IPS-18a (cell line): ENCODE measurements around the gene FEV.

Experiments used
- H3K27ac ChIP-seq: one replicate; pipeline ENCODE4 v1.5.1; 2013; ENCODE audit warnings: low read length
- H3K27me3 ChIP-seq: one replicate; pipeline ENCODE4 v1.6.1; 2013; ENCODE audit warnings: mild to moderate bottlenecking, low read length; ENCODE audit not compliant: control insufficient read depth, insufficient read depth
- H3K36me3 ChIP-seq: one replicate; pipeline ENCODE4 v1.6.1; 2013; ENCODE audit warnings: low read depth, low read length; ENCODE audit not compliant: control insufficient read depth
- H3K4me1 ChIP-seq: one replicate; pipeline ENCODE4 v1.6.1; 2013; ENCODE audit warnings: low read depth, low read length; ENCODE audit not compliant: control insufficient read depth
- H3K4me3 ChIP-seq: one replicate; pipeline ENCODE4 v1.5.1; 2013; ENCODE audit warnings: low read length
- H3K9ac ChIP-seq: one replicate; pipeline ENCODE4 v1.6.1; 2013; ENCODE audit warnings: mild to moderate bottlenecking, low read length, moderate library complexity
- H3K9me3 ChIP-seq: one replicate; pipeline ENCODE4 v1.6.1; 2013; ENCODE audit warnings: low read depth, low read length; ENCODE audit not compliant: control insufficient read depth

Gene FEV

DNA sequence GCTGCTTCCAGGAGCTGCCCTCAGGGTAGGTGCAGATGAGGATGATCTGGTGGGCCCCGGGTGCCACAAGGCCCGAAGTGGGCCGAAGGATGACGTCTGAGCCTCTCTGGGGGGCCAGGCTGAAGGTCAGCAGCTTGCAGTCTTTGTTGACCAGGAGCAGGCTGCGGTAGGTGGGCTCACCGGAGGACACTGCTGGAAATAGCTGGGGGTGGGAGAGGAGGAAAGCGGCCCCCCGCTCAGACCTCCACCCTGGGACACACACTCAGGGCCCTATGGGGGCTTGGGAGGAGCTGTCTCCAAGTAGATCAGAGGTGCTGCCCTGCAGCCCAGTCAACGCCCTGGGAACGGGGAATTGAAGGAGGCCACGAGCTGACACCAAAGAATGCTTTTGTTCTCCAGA is 39.1 kb upstream of the FEV start:
- H3K9me3 ChIP-seq = no peaks in the 10 kb centered on the region
- H3K4me3 ChIP-seq = no peak overlapping the region
- H3K9ac ChIP-seq = no peak overlapping the region
- H3K36me3 ChIP-seq = no peaks in the 10 kb centered on the region
- no peaks in the 10 kb centered on the region for H3K27me3 ChIP-seq
- no peak overlapping the region for H3K27ac ChIP-seq
- H3K4me1 ChIP-seq = no peaks in the 10 kb centered on the region

- no peaks in the 10 kb centered on the region for H3K9me3 ChIP-seq
- H3K27ac ChIP-seq = no peak overlapping the region
- H3K27me3 ChIP-seq = no peaks in the 10 kb centered on the region
- H3K4me1 ChIP-seq = no peaks in the 10 kb centered on the region
- no peaks in the 10 kb centered on the region for H3K36me3 ChIP-seq
- no peak overlapping the region for H3K9ac ChIP-seq
- H3K4me3 ChIP-seq = no peak overlapping the region
Observed at GRCh38 chr2:219023045-219023605, 38.1 kb upstream of the FEV start.

DNA sequence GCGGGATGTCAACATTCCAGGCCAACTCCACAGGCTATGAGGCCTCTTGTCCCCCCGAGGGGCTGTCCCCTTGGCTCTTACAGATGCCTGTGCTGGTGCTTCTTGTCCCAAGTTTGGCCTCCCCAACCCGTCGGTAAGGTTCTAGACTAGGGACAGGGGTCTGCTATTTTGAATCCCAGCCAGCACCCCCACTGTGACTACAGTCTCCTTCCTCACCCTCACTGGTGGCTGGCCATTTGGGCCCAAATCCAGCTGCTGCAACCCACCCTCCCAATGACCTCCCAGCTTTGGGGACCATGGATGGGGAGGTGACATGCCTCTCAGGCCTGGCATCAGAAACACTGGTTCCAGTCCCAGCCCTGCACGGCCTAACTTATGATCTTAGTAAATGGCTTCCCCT is 37.6 kb upstream of the FEV start:
- H3K36me3 ChIP-seq = no peaks in the 10 kb centered on the region
- H3K27ac ChIP-seq = no peak overlapping the region
- H3K4me3 ChIP-seq = no peak overlapping the region
- H3K9me3 ChIP-seq = no peaks in the 10 kb centered on the region
- H3K4me1 ChIP-seq = no peaks in the 10 kb centered on the region
- H3K27me3 ChIP-seq = no peaks in the 10 kb centered on the region
- no peak overlapping the region for H3K9ac ChIP-seq

DNA sequence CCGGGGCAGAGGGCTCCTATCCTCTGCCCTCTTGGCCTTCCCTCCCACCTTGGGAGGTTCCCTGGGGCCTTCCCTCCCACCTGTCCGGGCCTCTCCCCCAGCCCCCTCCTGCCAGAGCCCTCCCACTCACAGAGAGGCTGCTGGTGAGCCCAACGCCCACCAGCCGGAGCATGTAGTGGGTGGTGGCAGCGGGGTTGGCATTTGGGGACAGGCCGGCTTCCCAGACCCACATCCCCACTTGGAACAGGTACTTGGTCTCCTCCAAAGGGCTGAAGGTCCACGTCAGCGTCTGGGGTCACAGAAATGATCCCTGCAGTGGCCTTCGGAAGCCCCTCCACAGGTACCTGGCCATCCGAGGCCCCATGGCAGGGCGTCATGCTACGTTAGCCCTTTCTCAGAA is 37.1 kb upstream of the FEV start:
- H3K27ac ChIP-seq = no peak overlapping the region
- H3K4me1 ChIP-seq = no peaks in the 10 kb centered on the region
- H3K4me3 ChIP-seq = no peak overlapping the region
- no peak overlapping the region for H3K9ac ChIP-seq
- H3K27me3 ChIP-seq = no peaks in the 10 kb centered on the region
- no peaks in the 10 kb centered on the region for H3K9me3 ChIP-seq
- no peaks in the 10 kb centered on the region for H3K36me3 ChIP-seq

GRCh38 chr2:219021591-219021990 is 36.6 kb upstream of the FEV start:
- Histone ChIP-seq H3K4me1 (no peaks in the 10 kb centered on the region), H3K27me3 (no peaks in the 10 kb centered on the region), H3K9ac (no peak overlapping the region), H3K4me3 (no peak overlapping the region), H3K36me3 (no peaks in the 10 kb centered on the region), H3K27ac (no peak overlapping the region), H3K9me3 (no peaks in the 10 kb centered on the region)

- no peaks in the 10 kb centered on the region for H3K27me3 ChIP-seq
- no peak overlapping the region for H3K4me3 ChIP-seq
- H3K9me3 ChIP-seq = no peaks in the 10 kb centered on the region
- no peak overlapping the region for H3K9ac ChIP-seq
- no peaks in the 10 kb centered on the region for H3K4me1 ChIP-seq
- H3K27ac ChIP-seq = no peak overlapping the region
- no peaks in the 10 kb centered on the region for H3K36me3 ChIP-seq
Observed at GRCh38 chr2:219020604-219021365, 35.8 kb upstream of the FEV start.

DNA sequence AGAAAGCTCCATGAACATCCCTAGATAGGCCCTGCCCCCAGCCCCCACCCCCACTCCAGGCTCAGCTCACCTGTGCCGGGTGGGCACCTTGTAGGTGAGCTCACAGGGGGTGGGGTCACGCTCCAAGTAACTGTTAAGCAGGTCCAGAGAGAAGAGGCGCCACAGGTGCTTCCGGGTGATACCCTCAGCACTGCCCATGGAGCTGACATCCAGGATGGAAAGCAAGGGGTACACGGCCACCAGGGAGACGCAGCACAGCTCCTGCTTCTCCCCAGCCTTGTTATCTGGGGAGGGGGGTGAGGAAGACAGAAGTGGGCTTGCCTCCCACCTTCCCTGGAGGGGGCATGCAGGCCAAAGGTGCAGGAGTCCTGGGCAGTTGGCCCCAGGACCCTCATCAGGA is 34.5 kb upstream of the FEV start:
- H3K4me1 ChIP-seq = no peaks in the 10 kb centered on the region
- no peak overlapping the region for H3K4me3 ChIP-seq
- no peaks in the 10 kb centered on the region for H3K9me3 ChIP-seq

DNA sequence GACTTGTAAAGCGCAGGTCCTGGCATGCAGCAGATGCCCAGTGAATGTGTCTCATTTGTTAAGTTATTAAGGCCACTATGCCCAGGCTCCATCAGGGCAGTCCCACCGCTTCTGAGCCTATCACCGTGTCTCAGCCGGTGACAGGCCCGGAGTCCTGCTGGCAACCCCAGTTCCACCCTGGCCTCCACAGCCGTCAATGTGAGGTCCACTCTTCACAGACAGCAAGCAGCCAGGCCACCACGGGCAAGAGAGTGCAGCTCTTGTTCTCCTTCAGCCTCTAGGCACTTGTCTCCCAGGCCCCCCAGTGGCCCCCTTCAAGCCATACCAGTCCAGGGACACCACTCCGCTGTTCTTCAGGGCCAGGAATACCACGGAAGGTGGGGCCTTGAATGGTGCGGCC is 33.7 kb upstream of the FEV start:
- no peaks in the 10 kb centered on the region for H3K9me3 ChIP-seq
- H3K4me1 ChIP-seq = no peaks in the 10 kb centered on the region
- H3K27me3 ChIP-seq = peaks cover 4% of the 10 kb centered on the region
- H3K4me3 ChIP-seq = no peak overlapping the region
- no peak overlapping the region for H3K27ac ChIP-seq
- H3K36me3 ChIP-seq = no peaks in the 10 kb centered on the region
- no peak overlapping the region for H3K9ac ChIP-seq

More for the DNA sequence above, 34.5 kb upstream of the FEV start:
- H3K36me3 ChIP-seq = no peaks in the 10 kb centered on the region
- no peak overlapping the region for H3K27ac ChIP-seq
- H3K9ac ChIP-seq = no peak overlapping the region
- H3K27me3 ChIP-seq = peaks cover 2% of the 10 kb centered on the region

DNA sequence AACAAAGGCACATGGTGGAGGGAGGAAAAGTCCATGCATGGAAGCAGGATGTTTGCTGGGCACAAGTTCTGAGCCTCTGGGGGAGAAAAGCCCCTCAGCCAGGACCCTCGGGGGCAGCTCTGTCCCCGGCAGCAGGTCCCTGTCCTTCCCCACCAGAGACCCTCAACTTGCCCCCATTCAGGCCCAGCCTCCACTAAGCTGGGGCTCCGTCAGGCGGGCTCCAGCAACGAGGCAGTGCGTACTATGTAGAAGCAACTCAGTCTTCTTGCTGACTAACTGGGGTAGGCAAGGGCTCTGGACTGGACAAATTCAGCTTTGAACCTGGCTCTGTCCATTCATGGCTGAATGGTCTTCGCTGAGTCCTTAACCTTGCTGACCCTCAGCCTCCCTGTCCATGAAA is 33.3 kb upstream of the FEV start:
- Histone ChIP-seq H3K27ac (no peak overlapping the region), H3K9me3 (no peaks in the 10 kb centered on the region), H3K4me1 (no peaks in the 10 kb centered on the region), H3K36me3 (no peaks in the 10 kb centered on the region), H3K4me3 (no peak overlapping the region), H3K9ac (no peak overlapping the region), H3K27me3 (peaks cover 4% of the 10 kb centered on the region)

DNA sequence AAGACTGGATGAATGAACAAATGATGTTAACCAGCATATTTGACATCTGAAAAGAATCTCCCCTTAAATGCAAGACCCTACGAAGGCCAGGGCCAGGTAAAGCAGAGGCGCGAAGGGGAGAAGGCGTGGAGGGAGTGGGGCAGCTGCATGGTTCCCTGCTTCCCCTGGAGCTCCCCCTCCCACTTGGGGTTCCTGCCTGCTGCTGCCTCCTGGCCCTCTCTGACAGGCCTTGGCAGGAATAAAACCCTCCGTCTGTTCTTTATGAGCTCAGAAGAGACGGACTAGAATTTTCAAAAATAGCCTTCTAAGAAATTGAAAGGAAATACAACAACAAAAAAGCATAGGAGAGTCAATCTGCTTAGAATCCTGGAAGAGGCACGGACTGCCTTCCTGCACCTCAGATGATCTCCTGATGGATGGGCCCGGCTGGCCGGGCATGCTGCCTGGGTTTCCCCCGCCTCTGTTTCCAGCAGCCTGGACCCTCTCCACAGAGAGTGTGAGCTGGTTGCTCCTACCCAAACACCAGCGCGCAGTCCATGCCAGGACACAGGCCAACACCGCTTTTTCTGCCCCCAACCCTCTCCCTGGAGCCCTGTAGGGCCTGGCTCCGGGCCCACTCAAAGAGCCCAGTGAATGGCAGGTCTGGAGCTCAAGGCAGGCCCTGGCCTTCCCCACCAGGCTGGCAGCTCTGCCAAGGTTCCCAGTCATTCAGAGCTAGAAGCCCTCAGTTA is 32.4 kb upstream of the FEV start:
- Histone ChIP-seq H3K36me3 (no peaks in the 10 kb centered on the region), H3K9ac (no peak overlapping the region), H3K4me1 (no peaks in the 10 kb centered on the region), H3K27ac (no peak overlapping the region), H3K27me3 (peaks cover 4% of the 10 kb centered on the region), H3K9me3 (no peaks in the 10 kb centered on the region), H3K4me3 (no peak overlapping the region)

DNA sequence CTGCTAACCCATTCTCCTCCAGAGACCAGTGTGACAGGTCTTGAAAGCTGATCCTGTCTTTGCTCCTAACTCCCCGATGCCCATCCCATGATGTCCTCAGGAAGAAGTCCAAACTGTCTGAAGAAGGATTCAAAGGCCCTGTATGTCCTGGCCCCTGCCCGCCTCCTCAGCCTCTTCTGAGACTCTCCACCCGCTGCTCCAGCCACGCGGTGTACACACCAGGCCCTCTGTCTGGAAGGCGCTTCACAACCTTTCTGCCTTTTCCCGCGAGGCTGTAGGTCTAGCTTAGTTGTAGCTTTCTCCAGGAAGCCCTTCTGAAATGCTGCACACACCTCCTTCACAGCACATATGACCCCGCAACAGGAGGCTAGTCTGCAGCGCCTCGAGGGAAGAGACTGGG is 31.7 kb upstream of the FEV start:
- no peak overlapping the region for H3K4me3 ChIP-seq
- H3K9me3 ChIP-seq = no peaks in the 10 kb centered on the region
- H3K9ac ChIP-seq = no peak overlapping the region
- H3K27ac ChIP-seq = no peak overlapping the region
- no peaks in the 10 kb centered on the region for H3K36me3 ChIP-seq
- peaks cover 4% of the 10 kb centered on the region for H3K27me3 ChIP-seq
- no peaks in the 10 kb centered on the region for H3K4me1 ChIP-seq

DNA sequence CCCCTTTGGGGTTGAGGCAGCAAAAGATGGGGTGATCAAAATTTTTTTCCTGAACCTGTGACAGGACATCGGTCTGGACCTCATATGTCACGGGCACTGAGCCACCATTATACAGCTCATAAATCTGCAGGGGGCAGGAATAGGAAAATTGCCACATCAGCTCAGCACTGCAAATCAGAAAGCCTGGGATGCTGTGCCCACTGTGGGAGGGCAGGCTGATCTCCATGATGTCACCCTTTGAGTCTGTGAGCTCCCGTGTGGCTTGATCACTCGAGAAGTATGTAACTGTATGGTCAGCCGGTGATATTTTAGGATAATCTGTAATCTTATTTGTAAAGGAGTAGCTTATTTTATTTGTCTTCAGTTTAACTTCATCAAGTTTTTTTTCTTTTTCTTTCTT is 25.9 kb upstream of the FEV start:
- Histone ChIP-seq H3K27ac (no peak overlapping the region), H3K9me3 (no peaks in the 10 kb centered on the region), H3K36me3 (no peaks in the 10 kb centered on the region), H3K4me1 (no peaks in the 10 kb centered on the region), H3K27me3 (peaks cover 10% of the 10 kb centered on the region), H3K9ac (no peak overlapping the region), H3K4me3 (no peak overlapping the region)
